Measurements from ENCODE around the gene LIMA1.

- TF ChIP-seq POLR2A (IDR thresholded peaks at IDR 0.05; ENCODE audit: low read length) (no peak), GATA1 (IDR thresholded peaks at IDR 0.05; ENCODE audit: low read depth, low read length) (no peak)
Measured at GRCh38 chr12:50205648-50206047, 77.7 kb downstream of the LIMA1 start.

Measured in erythroblast (primary cell).